ENCODE measurements around the gene SHROOM1. TPM values are rescaled to one million over a fixed set of nuclear protein-coding genes. Genes with fewer than 3 reads are reported as not detected.

Gene SHROOM1
- total RNA-seq, 2 experiments from 2014 or later: 2.0 to 2.1 TPM

DNA sequence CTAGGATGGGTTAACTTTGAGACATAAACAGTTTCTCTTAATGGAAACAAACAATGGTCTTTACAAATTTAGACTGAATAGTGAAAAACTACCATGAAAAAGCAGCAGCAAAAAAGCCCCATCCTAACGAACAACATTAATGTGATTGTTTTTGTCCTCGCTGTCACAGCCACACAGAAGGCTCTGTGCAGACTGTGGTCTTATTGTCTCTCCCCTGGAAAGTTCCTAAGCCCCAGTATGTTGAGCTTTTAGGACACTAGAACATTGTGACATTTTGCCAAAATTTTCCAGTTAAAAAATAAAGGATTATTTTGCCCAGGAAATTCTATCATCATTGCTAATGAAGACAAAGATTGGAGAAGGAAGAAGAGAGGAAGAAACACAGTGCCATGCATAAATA is 29.9 kb downstream of the SHROOM1 start:
- Mint-ChIP-seq H3K36me3 (ENCODE audit: low read depth) (no peaks in the 10 kb centered on the region), H3K27ac (no peak overlapping the region), H3K4me1 (ENCODE audit: low read depth) (peaks cover 4% of the 10 kb centered on the region), H3K27me3 (peaks cover 38% of the 10 kb centered on the region), H3K4me3 (no peak overlapping the region), H3K9me3 (no peaks in the 10 kb centered on the region)
- ATAC-seq (no peak), DNase-seq (no peak)
- intact Hi-C loops (cut with micrococcal nuclease): no loop called here
- ChIA-PET POLR2A (interaction anchor here (0.8 kb wide), 1 partner anchor 9 kb away, joined by 3 read pairs; no protein-coding TSS in a partner anchor), CTCF (interaction anchor here (1.0 to 2.5 kb wide), 3 partner anchors 17 to 273 kb away, joined by 3 to 8 read pairs (median 5); no protein-coding TSS in a partner anchor)
- no peak for TF ChIP-seq CTCF (IDR thresholded peaks at IDR 0.05)

GRCh38 chr5:132799392-132799791 is 31.1 kb downstream of the SHROOM1 start:
- CTCF ChIA-PET: interaction anchor here (0.9 to 2.1 kb wide), 3 partner anchors 14 to 21 kb away, joined by 3 to 8 read pairs (median 4); no protein-coding TSS in a partner anchor
- no peak for ATAC-seq
- Mint-ChIP-seq H3K27me3 (peaks cover 34% of the 10 kb centered on the region), H3K36me3 (ENCODE audit: low read depth) (no peaks in the 10 kb centered on the region), H3K9me3 (no peaks in the 10 kb centered on the region), H3K4me1 (ENCODE audit: low read depth) (peaks cover 4% of the 10 kb centered on the region), H3K4me3 (no peak overlapping the region), H3K27ac (no peak overlapping the region)
- POLR2A ChIA-PET: no interaction called here
- intact Hi-C loops (cut with micrococcal nuclease): no loop called here
- TF ChIP-seq CTCF (IDR thresholded peaks at IDR 0.05): no peak
- no peak for DNase-seq

GRCh38 chr5:132797651-132798050 is 32.8 kb downstream of the SHROOM1 start:
- ATAC-seq: no peak
- Mint-ChIP-seq H3K36me3 (ENCODE audit: low read depth) (no peaks in the 10 kb centered on the region), H3K27me3 (peaks cover 19% of the 10 kb centered on the region), H3K27ac (no peak overlapping the region), H3K4me1 (ENCODE audit: low read depth) (peaks cover 4% of the 10 kb centered on the region), H3K4me3 (no peak overlapping the region), H3K9me3 (no peaks in the 10 kb centered on the region)
- no peak for TF ChIP-seq CTCF (IDR thresholded peaks at IDR 0.05)
- CTCF ChIA-PET: interaction anchor here (1.7 to 2.4 kb wide), 3 partner anchors 10 to 22 kb away, joined by 4 to 11 read pairs (median 5); no protein-coding TSS in a partner anchor
- intact Hi-C loops (cut with micrococcal nuclease): no loop called here
- DNase-seq: no peak
- POLR2A ChIA-PET: interaction anchor here (0.7 to 0.9 kb wide), 2 partner anchors 45 to 123 kb away, joined by 3 read pairs; no protein-coding TSS in a partner anchor

- Mint-ChIP-seq H3K36me3 (ENCODE audit: low read depth) (no peaks in the 10 kb centered on the region), H3K4me1 (ENCODE audit: low read depth) (no peaks in the 10 kb centered on the region), H3K9me3 (no peaks in the 10 kb centered on the region), H3K27me3 (peaks cover 14% of the 10 kb centered on the region), H3K27ac (no peak overlapping the region), H3K4me3 (no peak overlapping the region)
- POLR2A ChIA-PET: interaction anchor here (1.2 kb wide), 1 partner anchor 24 kb away, joined by 5 read pairs; no protein-coding TSS in a partner anchor
- DNase-seq: no peak
- CTCF ChIA-PET: interaction anchor here (1.2 to 1.5 kb wide), 2 partner anchors 29 to 44 kb away, joined by 3 to 7 read pairs; partner anchors contain the start of gene CCNI2
- intact Hi-C loops (cut with micrococcal nuclease): no loop called here
- no peak for ATAC-seq
- TF ChIP-seq CTCF (IDR thresholded peaks at IDR 0.05): no peak
Measured at GRCh38 chr5:132791026-132791425, 39.4 kb downstream of the SHROOM1 start.

DNA sequence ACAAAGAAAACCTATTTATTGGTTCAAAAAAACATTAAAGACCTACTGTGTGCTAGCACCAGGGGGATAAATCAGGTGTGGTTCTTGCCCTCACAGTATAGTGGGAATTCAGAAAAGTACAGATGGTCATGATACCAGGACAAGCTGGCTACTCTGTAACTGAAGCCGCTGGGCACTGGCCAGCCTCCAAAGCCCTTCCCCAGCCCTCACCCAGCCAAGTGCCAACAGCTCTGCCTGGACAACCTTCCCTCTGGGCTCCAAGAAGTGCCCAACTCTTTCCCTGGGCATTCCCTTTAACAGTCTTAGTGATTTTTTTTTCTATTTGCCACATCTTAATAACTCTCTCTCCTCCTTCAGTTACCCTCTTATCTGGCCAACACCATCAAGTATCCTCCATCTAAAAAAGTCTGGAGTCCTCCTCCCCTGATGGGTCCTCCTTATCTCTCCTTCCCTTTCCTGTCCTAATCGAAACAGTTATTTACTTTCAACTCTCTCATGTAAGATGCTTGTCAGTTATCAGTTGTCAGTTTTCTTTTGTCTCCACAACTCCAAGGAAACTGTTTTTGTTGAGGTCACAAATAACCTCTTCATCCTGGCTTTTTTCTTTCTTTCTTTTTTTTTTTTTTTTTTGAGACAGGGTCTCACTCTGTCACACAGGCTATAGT is 40.1 kb downstream of the SHROOM1 start:
- H3K27ac Mint-ChIP-seq: no peak overlapping the region
- ATAC-seq: no peak
- POLR2A ChIA-PET: interaction anchor here (1.2 kb wide), 1 partner anchor 24 kb away, joined by 5 read pairs; no protein-coding TSS in a partner anchor

More for the DNA sequence above, 40.1 kb downstream of the SHROOM1 start:
- CTCF ChIA-PET: interaction anchor here (0.9 to 1.5 kb wide), 5 partner anchors 8 to 43 kb away, joined by 3 to 7 read pairs (median 3); partner anchors contain the start of gene CCNI2
- no peaks in the 10 kb centered on the region for H3K4me1 Mint-ChIP-seq (ENCODE audit: low read depth)
- H3K4me3 Mint-ChIP-seq: no peak overlapping the region
- no peak for DNase-seq
- H3K36me3 Mint-ChIP-seq (ENCODE audit: low read depth): no peaks in the 10 kb centered on the region
- no peak for TF ChIP-seq CTCF (IDR thresholded peaks at IDR 0.05)
- intact Hi-C loops (cut with micrococcal nuclease): no loop called here
- H3K27me3 Mint-ChIP-seq: peaks cover 14% of the 10 kb centered on the region
- no peaks in the 10 kb centered on the region for H3K9me3 Mint-ChIP-seq

Measured in activated CD8-positive, alpha-beta T cell treated with anti-CD3 and anti-CD28 coated beads for 36 hours (primary cell).